ENCODE data around the gene GSC.

DNA sequence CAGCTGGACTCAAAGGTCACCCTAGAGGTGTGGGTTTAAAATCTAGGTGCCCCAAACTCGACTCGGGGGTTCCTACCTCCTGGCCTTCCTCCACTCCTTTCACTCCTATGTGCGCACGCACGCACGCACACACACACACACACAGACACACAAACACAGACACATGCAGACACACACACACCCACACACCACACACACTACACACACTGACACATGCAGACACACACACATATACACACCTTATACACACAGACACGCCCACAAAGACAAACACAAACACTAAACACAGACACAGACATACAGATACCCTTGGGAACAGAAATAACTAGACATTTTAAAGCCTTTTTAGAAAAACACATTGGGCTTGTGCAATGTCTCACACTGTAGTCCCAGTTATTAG, 31.8 kb downstream of the GSC start:
- TF ChIP-seq EZH2 (IDR thresholded peaks at IDR 0.05; ENCODE audit: low read length) = no peak
- TF ChIP-seq, protein P1, sequence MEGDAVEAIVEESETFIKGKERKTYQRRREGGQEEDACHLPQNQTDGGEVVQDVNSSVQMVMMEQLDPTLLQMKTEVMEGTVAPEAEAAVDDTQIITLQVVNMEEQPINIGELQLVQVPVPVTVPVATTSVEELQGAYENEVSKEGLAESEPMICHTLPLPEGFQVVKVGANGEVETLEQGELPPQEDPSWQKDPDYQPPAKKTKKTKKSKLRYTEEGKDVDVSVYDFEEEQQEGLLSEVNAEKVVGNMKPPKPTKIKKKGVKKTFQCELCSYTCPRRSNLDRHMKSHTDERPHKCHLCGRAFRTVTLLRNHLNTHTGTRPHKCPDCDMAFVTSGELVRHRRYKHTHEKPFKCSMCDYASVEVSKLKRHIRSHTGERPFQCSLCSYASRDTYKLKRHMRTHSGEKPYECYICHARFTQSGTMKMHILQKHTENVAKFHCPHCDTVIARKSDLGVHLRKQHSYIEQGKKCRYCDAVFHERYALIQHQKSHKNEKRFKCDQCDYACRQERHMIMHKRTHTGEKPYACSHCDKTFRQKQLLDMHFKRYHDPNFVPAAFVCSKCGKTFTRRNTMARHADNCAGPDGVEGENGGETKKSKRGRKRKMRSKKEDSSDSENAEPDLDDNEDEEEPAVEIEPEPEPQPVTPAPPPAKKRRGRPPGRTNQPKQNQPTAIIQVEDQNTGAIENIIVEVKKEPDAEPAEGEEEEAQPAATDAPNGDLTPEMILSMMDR (optimal IDR thresholded peaks at IDR 0.05 in 1 of 3, IDR thresholded peaks at IDR 0.05 in 1 of 3, conservative IDR thresholded peaks at IDR 0.05 in 1 of 3; ENCODE audit: extremely low read depth in 1 of 3, insufficient read depth in 2 of 3, low read length in 3 of 3) = no peak

All from keratinocyte (primary cell).